Left ventricle myocardium inferior (tissue), 1 donor: Measurements from ENCODE around the gene CRY2. TPM values are rescaled to one million over a fixed set of nuclear protein-coding genes. Genes with fewer than 3 reads are reported as not detected.

Experiments
- DNase-seq: peaks from one replicate; pipeline ENCODE4 v3.0.0-alpha.2; 2020
- H3K27ac ChIP-seq: fragments of 200-600 bp; replicated peaks from 2 replicates; pipeline ENCODE4 v1.8.0; 2021
- H3K27me3 ChIP-seq: fragments of 200-600 bp; 2 replicates; pipeline ENCODE4 v1.8.0; 2021; ENCODE audit warnings: low read depth
- H3K36me3 ChIP-seq: fragments of 200-600 bp; 2 replicates; pipeline ENCODE4 v1.8.0; 2021
- H3K4me1 ChIP-seq: fragments of 200-600 bp; 2 replicates; pipeline ENCODE4 v1.8.0; 2021
- H3K4me3 ChIP-seq: fragments of 200-600 bp; 2 replicates; pipeline ENCODE4 v1.8.0; 2021; ENCODE audit warnings: mild to moderate bottlenecking, moderate library complexity
- H3K9me3 ChIP-seq: fragments of 200-600 bp; replicated peaks from 2 replicates; pipeline ENCODE4 v1.8.0; 2021
- intact Hi-C: fragments of 100-400 bp; cut with micrococcal nuclease; formaldehyde crosslinking; loops from one replicate; pipeline ENCODE4 v1.11.0; 2022
- total RNA-seq: library from RNA; stranded (reverse); fragmentation: NEBNext Ultra II Directional; extraction: Animal tissue kit (Norgen Biotek cat#: 25700); gene quantifications from one replicate; pipeline ENCODE4 v1.2.1, GENCODE V29; 2021
- TF ChIP-seq, protein P1 (sequence below): fragments of 200-600 bp; IDR thresholded peaks from 2 replicates; pipeline ENCODE4 v1.8.0; 2021; ENCODE audit warnings: antibody characterized with exemption, mild to moderate bottlenecking, borderline replicate concordance
- donor health status: DM: no; HTN: yes; CAD: no; lungs with severe emphysema.

Gene CRY2
- total RNA-seq, 1 donor from 2014 or later: 62.2 TPM

DNA sequence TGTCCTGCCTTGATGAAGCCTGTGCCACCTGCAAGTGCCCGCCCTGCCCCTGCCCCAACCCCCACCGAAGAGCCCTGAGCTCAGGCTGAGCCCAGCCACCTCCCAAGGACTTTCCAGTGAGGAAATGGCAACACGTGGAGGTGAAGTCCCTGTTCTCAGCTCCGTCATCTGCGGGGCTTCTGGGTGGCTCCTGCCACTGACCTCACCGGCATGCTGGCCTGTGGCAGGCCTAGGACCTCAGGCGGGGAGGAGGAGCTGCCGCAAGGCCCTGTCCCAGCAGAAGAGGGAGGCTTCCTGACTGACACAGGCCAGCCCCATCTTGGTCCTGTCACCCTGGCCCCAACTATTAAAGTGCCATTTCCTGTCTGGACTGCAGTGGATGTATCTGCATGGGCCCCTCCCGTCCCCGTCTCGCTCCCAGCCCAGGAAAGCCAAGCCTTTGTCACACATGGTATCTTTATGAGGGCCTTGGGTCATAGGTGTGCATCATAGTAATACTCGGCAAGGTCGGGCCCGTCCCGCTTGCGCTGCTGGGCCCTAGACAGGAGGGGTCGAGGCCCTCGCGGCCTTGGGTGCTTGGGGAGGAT, 58.9 kb downstream of the CRY2 start:
- TF ChIP-seq, protein P1, sequence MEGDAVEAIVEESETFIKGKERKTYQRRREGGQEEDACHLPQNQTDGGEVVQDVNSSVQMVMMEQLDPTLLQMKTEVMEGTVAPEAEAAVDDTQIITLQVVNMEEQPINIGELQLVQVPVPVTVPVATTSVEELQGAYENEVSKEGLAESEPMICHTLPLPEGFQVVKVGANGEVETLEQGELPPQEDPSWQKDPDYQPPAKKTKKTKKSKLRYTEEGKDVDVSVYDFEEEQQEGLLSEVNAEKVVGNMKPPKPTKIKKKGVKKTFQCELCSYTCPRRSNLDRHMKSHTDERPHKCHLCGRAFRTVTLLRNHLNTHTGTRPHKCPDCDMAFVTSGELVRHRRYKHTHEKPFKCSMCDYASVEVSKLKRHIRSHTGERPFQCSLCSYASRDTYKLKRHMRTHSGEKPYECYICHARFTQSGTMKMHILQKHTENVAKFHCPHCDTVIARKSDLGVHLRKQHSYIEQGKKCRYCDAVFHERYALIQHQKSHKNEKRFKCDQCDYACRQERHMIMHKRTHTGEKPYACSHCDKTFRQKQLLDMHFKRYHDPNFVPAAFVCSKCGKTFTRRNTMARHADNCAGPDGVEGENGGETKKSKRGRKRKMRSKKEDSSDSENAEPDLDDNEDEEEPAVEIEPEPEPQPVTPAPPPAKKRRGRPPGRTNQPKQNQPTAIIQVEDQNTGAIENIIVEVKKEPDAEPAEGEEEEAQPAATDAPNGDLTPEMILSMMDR: no peak
- Histone ChIP-seq H3K27ac (no peak overlapping the region), H3K4me3 (no peak overlapping the region), H3K27me3 (no peaks in the 10 kb centered on the region), H3K9me3 (no peaks in the 10 kb centered on the region), H3K4me1 (peaks cover 9% of the 10 kb centered on the region), H3K36me3 (peaks cover 25% of the 10 kb centered on the region)
- intact Hi-C loops: no loop called here
- no peak for DNase-seq

DNA sequence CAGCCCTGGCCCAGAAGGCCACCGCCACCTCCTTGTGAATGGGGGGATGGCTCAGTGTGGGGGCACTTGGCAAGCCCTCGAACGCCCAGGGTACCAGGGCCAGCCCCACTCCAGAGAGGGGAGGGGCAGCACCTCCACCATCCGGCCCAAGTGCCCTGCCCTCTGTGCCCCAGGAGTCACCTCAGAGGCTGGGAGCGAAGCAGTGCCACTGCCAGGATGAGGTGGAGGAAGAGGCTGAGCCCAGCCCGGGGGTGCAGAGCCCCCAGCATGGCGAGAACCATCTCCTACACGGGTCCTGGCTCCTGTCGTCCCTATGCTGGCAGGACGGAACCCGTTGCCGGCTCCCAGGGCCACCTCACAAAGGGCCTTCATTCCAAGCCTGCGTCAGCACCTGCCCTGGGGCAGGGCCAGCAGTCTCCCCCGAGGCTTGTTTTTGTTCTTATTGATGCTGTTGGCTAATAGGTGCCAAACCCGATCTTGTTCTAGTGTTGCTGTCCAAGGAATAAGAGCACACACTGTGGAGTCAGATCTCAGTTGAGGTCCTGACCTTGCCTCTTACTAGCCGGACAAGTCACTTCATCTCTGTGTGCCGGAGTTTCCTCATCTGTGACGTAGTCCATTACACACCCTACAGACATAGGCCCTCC, 59.8 kb downstream of the CRY2 start, which contains the start of gene FREY1:
Gene FREY1, minus strand, starts transcription at position 307 of the 647 bp plus-strand sequence. Its CDS starts 26 bp downstream, at position 281.
- Histone ChIP-seq H3K36me3 (peaks cover 34% of the 10 kb centered on the region), H3K4me3 (no peak within 1 kb of the TSS), H3K27ac (no peak within 1 kb of the TSS), H3K9me3 (no peaks in the 10 kb centered on the region), H3K27me3 (no peaks in the 10 kb centered on the region), H3K4me1 (peaks cover 4% of the 10 kb centered on the region)
- no peak for DNase-seq
- TF ChIP-seq, protein P1: no peak
- intact Hi-C loops: no loop called here

DNA sequence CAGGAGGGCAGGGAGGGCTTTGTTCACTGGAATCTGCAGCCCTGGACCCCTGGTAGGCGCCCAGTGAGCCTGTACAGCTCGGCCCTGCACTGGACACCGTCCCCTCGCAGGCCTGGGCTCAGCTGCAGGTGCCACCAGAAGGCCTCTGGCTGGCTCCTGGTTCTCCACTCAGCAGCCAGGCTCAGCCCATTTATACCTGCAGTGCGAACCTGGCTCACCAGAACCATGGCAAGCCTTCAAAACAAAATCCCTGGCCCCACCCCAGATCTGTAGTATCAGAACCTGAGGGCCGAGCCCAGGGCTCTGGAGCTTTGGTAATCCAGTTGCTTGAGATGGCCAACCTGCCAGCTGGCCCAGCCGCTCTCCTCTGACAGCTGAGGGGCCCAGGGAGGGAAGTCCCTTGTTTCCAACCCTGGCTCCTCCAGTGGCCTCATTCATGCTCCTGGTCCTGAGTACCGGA, 60.7 kb downstream of the CRY2 start:
- Histone ChIP-seq H3K9me3 (no peaks in the 10 kb centered on the region), H3K4me3 (no peak overlapping the region), H3K27me3 (no peaks in the 10 kb centered on the region), H3K27ac (no peak overlapping the region), H3K4me1 (peaks cover 4% of the 10 kb centered on the region), H3K36me3 (peaks cover 38% of the 10 kb centered on the region)
- TF ChIP-seq, protein P1: no peak
- no peak for DNase-seq
- intact Hi-C loops: no loop called here

GRCh38 chr11:45909594-45910475, 62.6 kb downstream of the CRY2 start:
- H3K27ac ChIP-seq: no peak overlapping the region
- no peaks in the 10 kb centered on the region for H3K27me3 ChIP-seq
- peaks cover 55% of the 10 kb centered on the region for H3K36me3 ChIP-seq
- no peaks in the 10 kb centered on the region for H3K9me3 ChIP-seq
- no peak for DNase-seq
- H3K4me3 ChIP-seq: no peak overlapping the region
- TF ChIP-seq, protein P1: no peak
- H3K4me1 ChIP-seq: peaks cover 4% of the 10 kb centered on the region
- intact Hi-C loops: no loop called here

DNA sequence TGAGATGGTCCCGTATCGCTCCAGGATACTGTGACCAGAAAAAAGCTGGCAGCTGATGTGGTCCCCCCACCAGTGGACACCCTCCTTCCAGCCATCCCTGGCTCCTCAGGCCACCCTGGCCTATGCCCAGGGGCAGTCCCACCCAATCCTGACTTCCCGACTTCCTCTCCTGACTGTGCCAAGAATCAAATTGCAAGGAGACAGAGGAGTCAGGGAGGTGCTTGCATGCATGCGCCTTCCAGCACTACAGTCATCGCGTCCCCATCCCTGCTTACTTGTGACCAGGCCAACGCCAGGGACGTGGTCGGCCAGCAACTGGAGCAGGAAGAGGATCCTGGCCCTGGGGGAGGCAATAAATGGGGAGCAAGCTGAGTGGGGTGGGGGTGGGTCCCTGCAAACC, 63.3 kb downstream of the CRY2 start:
- Histone ChIP-seq H3K4me1 (peaks cover 5% of the 10 kb centered on the region), H3K4me3 (no peak overlapping the region), H3K27ac (no peak overlapping the region), H3K27me3 (no peaks in the 10 kb centered on the region), H3K36me3 (peaks cover 62% of the 10 kb centered on the region), H3K9me3 (no peaks in the 10 kb centered on the region)
- intact Hi-C loops: no loop called here
- DNase-seq: no peak
- TF ChIP-seq, protein P1: no peak
